ENCODE results near the gene RPL34. TPM values are rescaled to one million over a fixed set of nuclear protein-coding genes. Genes with fewer than 3 reads are reported as not detected.
A peak's percentile ranks its signal among the peaks of the same experiment; 100 is the strongest.

The RPL34 gene
- polyA plus RNA-seq, 4 donors: 1,606 to 2,346 (median 2,098) TPM

DNA sequence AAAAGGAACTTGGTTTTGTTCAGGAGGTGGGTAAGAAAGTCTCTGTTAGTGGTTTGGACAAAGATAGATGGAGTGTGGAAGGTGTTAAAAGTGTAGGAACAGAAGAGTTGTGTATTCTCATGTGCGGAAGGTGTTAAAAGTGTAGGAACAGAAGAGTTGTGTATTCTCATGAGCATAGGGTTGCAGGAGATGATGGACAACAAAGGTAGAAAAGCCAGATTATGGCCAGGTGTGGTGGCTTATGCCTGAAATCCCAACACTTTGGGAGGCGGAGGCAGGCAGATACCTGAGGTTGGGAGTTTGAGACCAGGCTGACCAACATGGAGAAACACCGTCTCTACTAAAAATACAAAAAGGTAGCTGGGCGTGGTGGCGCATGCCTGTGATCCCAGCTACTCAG is 2.5 kb downstream of the RPL34 start:
- no peak for DNase-seq (ENCODE audit: low read depth in 4 of 4, low spot score in 2 of 4)

DNA sequence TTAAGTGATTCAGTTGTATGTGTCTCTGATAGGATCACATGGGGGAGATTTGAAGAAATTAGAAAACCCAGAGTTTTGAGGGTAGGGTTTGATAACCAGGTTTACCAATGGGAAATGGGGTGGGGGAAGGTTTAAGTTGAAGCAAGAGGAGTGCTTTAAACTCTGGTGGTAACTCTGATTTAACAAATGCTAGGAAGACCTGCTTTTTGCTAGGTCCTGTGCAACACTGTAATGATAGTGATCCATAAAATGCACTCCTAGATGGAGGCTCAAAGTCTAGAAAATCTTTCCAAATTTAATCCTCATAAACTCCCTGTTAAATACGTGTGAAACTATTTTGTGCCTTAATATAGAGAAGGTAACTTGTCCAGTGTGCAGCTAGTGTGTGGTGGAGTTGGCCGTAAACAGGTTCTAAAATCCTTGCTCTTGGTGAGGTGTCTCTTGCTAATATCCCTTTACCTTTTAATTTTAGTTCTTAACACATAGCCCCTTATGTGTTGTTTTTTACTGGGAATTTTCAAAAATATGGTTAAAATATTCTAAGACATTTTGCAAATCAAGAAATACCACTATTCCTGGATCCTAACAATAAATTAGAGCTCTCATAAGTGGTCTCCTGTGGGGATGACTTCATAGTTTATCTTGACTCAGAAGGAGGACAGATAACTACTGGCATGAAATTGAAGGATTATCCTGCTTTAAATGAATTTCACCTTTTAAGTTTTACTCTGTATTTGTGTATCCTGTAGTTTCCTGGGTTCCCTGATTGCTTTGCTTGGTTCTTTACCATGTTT is 4.1 kb downstream of the RPL34 start:
- no peak for DNase-seq (ENCODE audit: low read depth in 4 of 4, low spot score in 2 of 4)

DNA sequence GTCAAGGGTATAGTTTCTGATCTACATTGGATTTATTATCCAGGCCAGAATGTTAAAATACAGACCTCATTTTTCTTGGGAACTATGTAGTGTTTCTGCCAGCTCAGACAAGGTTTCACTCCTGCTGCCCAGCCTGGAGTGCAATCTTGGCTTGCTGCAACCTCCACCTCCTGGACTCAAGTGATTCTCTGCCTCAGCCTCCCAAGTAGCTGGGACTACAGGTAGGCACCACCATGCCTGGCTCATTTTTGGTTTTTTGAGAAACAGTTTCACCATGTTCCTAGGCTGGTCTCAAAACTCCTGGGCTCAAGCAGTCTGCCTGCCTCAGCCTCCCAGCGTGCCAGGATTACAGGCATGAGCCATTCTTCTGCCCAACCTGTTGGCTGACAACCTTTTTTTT is 5.7 kb downstream of the RPL34 start:
- no peak for DNase-seq (ENCODE audit: low read depth in 4 of 4, low spot score in 2 of 4)

DNA sequence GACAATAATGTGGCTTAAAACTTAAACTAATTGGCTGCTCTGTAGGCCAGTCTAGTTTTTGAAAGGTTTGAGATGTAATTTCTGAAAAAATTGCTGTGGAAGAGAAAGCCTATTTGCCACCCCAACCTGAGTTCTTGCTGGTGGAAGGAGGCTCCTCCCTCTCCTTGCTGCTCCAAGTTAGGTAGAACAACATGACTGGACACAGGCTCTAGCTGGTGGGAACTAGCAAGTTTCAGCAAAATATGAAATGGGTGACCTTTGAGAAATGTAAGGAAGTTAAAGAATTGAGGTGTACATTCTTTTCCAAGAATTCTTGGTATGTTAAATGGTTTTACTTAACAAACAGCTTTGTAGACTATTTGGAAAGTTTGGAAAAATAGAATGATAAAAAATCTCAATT is 8.0 kb downstream of the RPL34 start:
- no peak for DNase-seq (ENCODE audit: low read depth in 4 of 4, low spot score in 2 of 4)

DNA sequence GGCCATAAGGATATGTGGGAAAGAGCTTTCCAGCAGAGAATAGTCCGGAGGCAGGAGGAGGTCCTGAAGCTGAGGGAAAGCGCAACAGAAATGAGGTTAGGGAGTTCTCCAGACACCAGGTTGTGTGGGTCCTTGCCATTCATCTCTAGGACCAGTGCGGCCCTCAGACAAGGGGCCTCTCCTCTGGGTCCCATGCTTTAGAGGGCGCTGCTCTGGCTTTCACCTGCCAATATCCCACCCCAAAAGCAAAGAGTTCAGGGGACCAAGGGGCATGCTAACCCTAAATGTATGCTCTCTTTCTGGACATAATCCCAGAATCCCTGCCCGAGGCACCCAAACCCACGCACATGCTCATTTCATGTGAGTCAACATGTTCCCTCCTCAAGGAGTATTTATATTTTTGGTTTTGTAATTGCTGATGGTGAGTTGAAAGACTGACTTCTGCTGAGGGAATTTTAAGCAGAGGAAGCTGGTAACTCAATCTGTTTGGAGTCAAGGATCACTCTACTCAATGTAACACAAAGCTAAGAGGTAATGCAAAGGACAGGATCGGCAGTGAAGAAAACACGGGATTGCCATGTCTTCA is 14.8 kb downstream of the RPL34 start:
- DNase-seq (ENCODE audit: low read depth in 4 of 4, low spot score in 2 of 4): no peak

DNA sequence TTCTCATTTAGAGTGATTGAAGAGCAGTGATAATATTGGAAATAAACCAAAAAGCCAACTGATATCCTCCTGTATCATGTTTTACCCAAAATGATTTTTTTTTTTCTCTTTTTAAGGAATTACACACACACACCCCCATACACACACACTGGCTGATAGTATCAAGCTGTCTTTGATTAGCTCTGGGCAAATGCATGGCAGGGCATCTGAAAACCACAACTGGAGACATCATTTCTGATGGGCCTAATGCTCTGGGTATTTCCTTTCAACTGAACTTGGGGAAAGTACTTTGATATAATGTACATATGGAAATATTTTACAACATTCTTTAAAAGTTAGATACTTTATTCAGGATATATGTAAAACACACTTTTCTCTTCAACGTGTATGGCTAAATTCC is 15.9 kb downstream of the RPL34 start:
- no peak for DNase-seq (ENCODE audit: low read depth in 4 of 4, low spot score in 2 of 4)

DNA sequence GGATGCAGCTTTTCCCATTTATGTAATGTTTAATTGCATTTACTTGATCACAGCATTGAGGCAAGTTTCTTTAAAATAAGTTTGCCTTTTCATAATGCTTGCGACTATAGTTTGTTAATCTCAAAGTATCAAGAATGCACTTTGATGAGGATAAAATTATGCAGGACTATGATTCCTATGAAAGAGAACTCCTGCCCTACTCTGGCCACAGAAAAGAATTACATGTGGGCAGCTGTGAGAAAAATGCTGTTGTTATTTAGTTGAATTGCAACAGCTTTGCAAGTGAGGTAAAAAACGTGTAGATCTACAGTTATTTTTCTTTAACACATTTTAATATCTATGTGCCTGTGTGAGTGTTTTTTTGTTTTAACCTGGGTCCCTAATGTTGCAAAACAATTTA is 17.5 kb downstream of the RPL34 start:
- DNase-seq (ENCODE audit: low read depth in 4 of 4, low spot score in 2 of 4): no peak

DNA sequence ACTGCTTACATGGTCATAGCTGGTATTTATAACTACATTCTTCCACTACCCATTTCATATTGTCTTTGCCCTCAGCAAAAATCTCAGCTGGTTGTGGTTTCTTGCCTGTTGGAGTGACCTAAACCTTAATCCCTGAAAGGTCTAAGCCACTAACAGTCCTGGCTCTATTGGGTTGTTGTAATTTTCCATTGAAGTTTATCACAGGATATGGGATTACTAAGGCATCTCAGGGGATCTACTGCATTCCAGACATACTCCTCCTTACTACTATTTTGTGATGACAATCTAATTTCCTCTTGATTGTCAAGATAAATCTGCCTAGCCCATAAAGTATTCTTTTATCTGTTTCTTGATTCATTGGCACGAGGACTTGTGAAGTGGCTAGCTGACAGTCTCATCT is 23.9 kb downstream of the RPL34 start:
- DNase-seq (ENCODE audit: low read depth in 4 of 4, low spot score in 2 of 4): no peak

DNA sequence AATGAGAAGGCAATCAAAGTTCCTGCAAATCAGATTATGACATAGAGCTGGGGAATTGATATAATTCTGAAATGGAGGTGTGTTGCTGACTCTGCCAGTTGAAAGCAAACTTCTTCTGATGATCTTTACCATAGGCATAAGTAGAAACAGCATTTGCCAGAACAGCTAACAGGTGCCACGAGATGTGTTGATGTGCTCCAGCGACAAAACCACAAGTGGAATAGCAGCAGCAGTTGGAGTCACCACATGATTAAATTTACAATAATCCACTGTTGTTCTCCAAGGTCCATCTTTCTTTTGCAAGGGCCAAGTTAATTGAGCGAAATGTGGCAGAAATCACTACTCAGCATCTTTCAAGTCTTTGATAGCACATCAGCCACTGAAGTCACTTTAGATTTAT is 26.3 kb downstream of the RPL34 start:
- no peak for DNase-seq (ENCODE audit: low read depth in 4 of 4, low spot score in 2 of 4)

DNA sequence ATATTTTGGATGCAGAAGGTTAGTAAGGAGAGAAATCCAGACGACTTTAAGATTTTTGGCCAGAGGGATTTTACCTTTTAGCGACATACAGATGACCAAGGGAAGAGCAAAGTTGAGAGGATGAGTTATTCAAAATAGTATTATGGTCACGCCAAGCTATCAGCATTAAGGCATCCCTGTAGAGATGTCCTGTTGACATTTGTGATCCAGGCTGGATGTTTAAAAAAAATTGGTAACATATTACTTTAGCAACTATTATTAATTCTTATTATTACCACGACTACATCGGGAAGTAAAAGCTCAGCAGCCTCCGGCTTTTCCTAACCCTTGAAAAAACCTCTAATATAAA is 29.5 kb downstream of the RPL34 start:
- no peak for DNase-seq (ENCODE audit: low read depth in 4 of 4, low spot score in 2 of 4)

DNA sequence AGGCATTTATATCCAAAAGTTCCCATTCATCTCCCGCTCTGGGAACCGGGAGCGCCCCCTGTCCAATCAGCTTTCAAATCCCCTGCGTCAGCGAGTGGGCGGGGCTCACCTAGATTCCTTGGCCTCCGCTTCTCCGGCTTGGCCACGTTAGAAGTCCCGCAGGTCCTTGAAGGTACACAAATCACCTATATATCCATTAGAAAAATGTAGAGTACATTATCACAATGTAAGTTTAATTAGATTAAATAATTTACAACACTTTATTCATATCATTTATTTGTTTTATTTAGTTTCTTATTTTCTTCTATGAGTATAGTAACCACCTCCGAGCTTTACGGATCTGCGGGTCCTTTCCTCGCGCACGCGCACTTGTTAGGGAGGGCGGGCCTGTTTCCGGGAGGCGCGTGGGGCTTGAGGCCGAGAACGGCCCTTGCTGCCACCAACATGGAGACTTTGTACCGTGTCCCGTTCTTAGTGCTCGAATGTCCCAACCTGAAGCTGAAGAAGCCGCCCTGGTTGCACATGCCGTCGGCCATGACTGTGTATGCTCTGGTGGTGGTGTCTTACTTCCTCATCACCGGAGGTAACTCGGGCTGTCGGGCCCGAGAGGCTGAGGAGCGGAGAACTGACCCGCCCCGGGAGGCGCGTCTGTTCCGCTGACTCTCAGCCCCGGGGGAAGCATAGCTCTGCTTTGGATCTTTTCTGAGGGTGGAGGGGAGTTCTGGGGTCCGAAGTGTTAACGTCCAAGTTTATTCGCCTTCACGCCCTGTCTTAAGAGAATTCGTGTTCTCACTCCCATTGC is 30.0 kb downstream of the RPL34 start, which contains the start of gene OSTC:
TSS of gene OSTC (plus strand) at position 388 of the 802 bp plus-strand sequence. CDS start at position 445, 57 bp downstream.
- peak; percentile 93 to 97 (median 95) for DNase-seq (ENCODE audit: low read depth in 4 of 4, low spot score in 2 of 4)

DNA sequence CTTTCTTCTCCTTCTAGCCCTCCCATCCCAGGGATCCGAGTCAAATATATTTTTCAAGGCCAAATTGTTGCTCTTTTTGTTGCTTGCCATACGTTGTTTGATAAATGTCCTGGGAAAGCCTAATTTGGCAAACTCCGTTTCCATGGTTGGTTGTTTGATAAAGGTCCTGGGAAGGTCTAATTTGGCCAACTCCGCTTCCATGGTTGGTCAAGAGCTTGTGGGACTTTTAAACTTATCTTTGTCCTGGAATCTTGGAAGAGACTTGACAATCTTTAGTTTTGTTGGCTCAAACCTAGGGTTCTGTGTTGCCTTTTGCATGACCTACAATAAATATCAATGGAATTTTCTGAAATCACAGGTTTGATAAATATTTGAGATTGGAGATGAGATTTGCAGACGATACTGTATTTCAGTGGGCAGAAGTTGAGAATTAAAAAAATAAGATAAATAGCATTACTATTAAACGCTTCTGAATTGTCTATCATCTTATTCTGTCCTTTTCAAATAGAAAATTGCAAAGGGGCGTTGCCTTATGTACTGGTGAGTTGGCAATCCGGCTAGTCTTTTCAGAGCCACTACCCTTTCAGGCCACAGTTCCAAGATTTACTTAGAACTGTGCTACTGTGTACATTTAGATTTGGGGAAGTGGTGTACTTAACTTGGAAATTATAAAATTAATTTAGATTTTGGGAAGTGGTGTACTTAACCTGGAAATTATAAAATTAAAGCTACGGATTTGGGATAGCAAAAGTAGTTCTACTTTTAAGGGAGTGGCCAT is 30.8 kb downstream of the RPL34 start:
- peak in 3 of 4 donors; percentile 2 to 52 (median 21) for DNase-seq (ENCODE audit: low read depth in 4 of 4, low spot score in 2 of 4)

DNA sequence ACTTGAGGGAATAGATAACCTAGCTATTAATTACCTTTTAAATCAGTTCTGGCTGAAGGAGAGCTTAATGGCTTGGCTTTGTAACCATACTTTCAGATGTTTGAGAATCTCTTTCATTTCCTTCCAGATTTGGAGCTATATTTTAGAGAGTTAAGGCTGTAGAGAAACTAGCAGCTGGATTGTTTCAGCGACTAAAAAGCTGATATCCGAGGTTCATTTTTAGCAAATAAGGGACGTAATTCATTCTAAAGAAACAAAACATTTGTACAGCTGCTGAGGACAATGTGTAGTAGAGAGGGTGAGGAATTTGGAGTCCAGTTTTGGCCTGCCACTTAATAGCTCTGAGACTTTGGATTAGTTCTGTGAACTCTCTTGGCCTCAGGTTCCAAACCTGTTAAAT is 42.3 kb downstream of the RPL34 start:
- peak; percentile 18 to 57 (median 40) for DNase-seq (ENCODE audit: low read depth in 4 of 4, low spot score in 2 of 4)

DNA sequence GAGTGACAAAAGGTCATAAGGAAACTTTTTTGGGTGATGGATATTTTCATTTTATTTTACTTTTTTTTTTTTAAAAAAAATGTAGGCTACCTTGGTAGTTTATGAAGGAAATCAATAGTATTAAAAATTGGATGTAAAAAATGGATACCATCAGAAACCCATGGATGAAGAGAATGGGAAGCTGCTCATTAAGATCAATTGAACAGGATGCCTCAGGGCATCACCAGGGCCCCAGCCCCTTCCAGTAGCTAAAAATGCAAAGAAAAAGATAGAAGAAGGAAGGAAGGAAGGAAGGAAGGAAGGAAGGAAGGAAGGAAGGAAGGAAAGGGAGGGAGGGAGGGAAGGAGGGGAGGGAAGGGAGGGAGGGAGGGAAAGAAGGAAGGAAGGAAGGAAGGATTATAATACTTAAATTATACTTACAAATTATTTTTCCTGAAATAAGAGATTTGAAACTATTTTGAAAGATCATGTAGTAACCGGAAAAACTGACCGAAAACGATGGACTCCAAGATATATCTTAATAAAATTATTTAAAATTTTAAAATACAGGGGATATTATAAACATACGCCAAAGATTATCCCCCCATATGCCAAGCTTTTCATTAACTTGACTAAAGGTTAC is 54.1 kb downstream of the RPL34 start:
- no peak for DNase-seq (ENCODE audit: low read depth in 4 of 4, low spot score in 2 of 4)

Other genes starting within 250 kb of the RPL34 start
- gene OSTC, start 30.0 kb downstream of the RPL34 start, polyA plus RNA-seq (ENCODE audit: insufficient read length in 4 of 4): 100 to 1,000 TPM; 206 to 285 (median 256) TPM
- gene ETNPPL, start 142.5 kb downstream of the RPL34 start, polyA plus RNA-seq (ENCODE audit: insufficient read length in 4 of 4): under 1 TPM in 2 of 4 donors, not detected in 2; 0.25 to 0.27 TPM

Measured in left renal cortex interstitium (tissue), 4 donors.